Gastroesophageal sphincter (tissue), 4 donors: Measurements from ENCODE around the gene DPM3. TPM values are rescaled to one million over a fixed set of nuclear protein-coding genes. Genes with fewer than 3 reads are reported as not detected.
A peak's percentile ranks its signal among the peaks of the same experiment; 100 is the strongest.

Experiments
- ATAC-seq: fragments of 150-250 bp; one replicate; pipeline ENCODE4 v1.9.1; 2016; ENCODE audit warnings: mild to moderate bottlenecking, moderate library complexity
- H3K27ac ChIP-seq, 4 donors: fragments of 200-600 bp; sonication (generic) in 3 of 4; 1 replicate in 3 of 4; 2 replicates in 1 of 4; pipeline ENCODE4 v1.5.1; 2016 to 2019
- H3K27me3 ChIP-seq: fragments of 200-600 bp; sonication (generic); one replicate; pipeline ENCODE4 v1.5.1; 2019
- H3K36me3 ChIP-seq, 2 donors: fragments of 200-600 bp; sonication (generic); one replicate each; pipeline ENCODE4 v1.5.1; 2019; ENCODE audit warnings: control low read depth in 1 of 2
- H3K4me1 ChIP-seq, 3 donors: fragments of 200-600 bp; sonication (generic); 1 replicate in 2 of 3; 2 replicates in 1 of 3; pipeline ENCODE4 v1.5.1; 2016 to 2019; ENCODE audit warnings: control low read depth in 2 of 3
- H3K4me3 ChIP-seq, 2 donors: fragments of 200-600 bp; sonication (generic); one replicate each; pipeline ENCODE4 v1.5.1; 2019; ENCODE audit warnings: mild to moderate bottlenecking in 1 of 2, moderate library complexity in 1 of 2
- H3K9me3 ChIP-seq, 3 donors: fragments of 200-600 bp; sonication (generic); one replicate each; pipeline ENCODE4 v1.5.1; 2017 to 2019; ENCODE audit warnings: control low read depth in 2 of 3
- EP300 ChIP-seq: sonication (generic); formaldehyde crosslinking; IDR thresholded peaks from one replicate; pipeline ENCODE4 v1.6.1; 2017; ENCODE audit warnings: antibody characterized with exemption, mild to moderate bottlenecking
- POLR2A ChIP-seq, 2 donors: fragments of 450-650 bp; IDR thresholded peaks; one replicate each; pipeline ENCODE4 v1.6.1; 2017; ENCODE audit warnings: antibody characterized with exemption in 2 of 2, mild to moderate bottlenecking in 2 of 2, moderate library complexity in 1 of 2
- POLR2AphosphoS5 ChIP-seq: sonication (generic); formaldehyde crosslinking; IDR thresholded peaks from one replicate; pipeline ENCODE4 v1.6.1; 2017; ENCODE audit warnings: antibody characterized with exemption
- WGBS, 2 donors: methylation state at CpG; one replicate each; pipeline ENCODE4 v1.1.5; 2018; ENCODE audit warnings: low coverage in 1 of 2; 5-methylcytosine and 5-hydroxymethylcytosine counted together
- total RNA-seq, 4 donors: library from RNA; depleted of rRNA; stranded (reverse); fragments of >200 nt; gene quantifications; one replicate each; pipeline ENCODE4 v1.1.0, GENCODE V29; 2016
- TF ChIP-seq, protein P1 (sequence below), 4 experiments: fragments of 200-600 bp in 2 of 4; fragments of 450-650 bp in 2 of 4; sonication (generic) in 1 of 4; IDR thresholded peaks; one replicate each; pipeline ENCODE4 v1.5.1; 2017 to 2019; ENCODE audit warnings: antibody characterized with exemption in 4 of 4, mild to moderate bottlenecking in 2 of 4, moderate library complexity in 2 of 4

The DPM3 gene
- total RNA-seq, 4 donors from 2014 or later = 57.9 to 128 (median 87.7) TPM

DNA sequence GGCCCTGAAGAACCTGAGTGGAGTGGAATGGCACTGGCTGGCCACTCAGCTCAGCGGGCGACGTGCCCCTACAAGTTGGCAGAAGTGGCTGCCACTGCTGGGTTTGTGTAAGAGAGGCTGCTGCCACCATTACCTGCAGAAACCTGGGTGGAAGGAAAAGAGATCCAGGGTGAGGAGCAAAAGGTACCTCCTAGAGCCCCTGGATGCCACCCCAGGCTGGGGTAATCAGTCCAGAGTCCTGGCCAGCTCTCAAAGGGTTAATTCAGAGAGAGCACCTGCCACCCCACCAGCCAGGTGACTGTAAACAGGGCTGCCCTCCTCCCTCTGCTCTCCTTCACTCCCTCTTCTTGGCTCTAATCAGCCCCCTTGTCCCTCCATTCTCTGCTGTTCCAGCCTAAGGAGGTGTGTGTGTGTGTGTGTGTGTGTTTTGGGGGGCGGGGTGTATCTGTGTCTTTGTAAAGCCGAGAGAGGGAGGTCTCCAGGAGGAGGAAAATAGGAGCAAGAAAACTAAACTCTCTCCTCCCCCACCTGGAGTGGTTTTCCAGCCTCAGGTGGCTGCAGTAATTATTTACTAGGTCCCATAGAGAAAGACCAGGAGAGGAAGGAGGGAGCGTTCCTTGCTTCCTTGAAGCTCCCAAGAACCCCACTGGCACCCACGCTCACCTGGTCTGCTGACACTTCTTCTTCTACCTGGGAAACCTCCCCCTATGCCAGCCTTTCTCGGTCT is 45.9 kb upstream of the DPM3 start:
- no peak overlapping the region for H3K4me3 ChIP-seq
- no peak for TF ChIP-seq POLR2A (IDR thresholded peaks at IDR 0.05)
- no peak for TF ChIP-seq POLR2AphosphoS5
- TF ChIP-seq EP300 = no peak
- TF ChIP-seq, protein P1, sequence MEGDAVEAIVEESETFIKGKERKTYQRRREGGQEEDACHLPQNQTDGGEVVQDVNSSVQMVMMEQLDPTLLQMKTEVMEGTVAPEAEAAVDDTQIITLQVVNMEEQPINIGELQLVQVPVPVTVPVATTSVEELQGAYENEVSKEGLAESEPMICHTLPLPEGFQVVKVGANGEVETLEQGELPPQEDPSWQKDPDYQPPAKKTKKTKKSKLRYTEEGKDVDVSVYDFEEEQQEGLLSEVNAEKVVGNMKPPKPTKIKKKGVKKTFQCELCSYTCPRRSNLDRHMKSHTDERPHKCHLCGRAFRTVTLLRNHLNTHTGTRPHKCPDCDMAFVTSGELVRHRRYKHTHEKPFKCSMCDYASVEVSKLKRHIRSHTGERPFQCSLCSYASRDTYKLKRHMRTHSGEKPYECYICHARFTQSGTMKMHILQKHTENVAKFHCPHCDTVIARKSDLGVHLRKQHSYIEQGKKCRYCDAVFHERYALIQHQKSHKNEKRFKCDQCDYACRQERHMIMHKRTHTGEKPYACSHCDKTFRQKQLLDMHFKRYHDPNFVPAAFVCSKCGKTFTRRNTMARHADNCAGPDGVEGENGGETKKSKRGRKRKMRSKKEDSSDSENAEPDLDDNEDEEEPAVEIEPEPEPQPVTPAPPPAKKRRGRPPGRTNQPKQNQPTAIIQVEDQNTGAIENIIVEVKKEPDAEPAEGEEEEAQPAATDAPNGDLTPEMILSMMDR (IDR thresholded peaks at IDR 0.05) = no peak
- no peaks in the 10 kb centered on the region for H3K36me3 ChIP-seq
- H3K4me1 ChIP-seq = peaks cover 0 to 5% (median 0%) of the 10 kb centered on the region in 3 donors
- H3K9me3 ChIP-seq = no peaks in the 10 kb centered on the region
- 54 to 59% methylated on average over 2 to 4 of the region's 8 CpGs for WGBS, 2 donors
- H3K27me3 ChIP-seq = no peaks in the 10 kb centered on the region
- H3K27ac ChIP-seq = no peak overlapping the region
- no peak for ATAC-seq

DNA sequence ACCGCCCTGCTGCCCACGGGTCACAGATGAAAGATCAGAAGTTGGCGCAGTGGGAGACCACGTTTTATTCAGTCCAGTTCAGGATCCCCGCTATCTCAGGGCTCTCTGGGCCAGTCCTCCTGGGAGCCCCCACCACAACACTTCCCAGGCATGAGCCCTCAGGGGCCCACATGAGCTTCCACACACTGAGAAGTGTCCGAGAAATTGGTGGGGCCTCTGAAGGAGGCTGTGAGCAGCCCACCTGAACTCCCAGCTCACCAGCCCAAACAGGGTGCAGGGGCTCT is 45.4 kb upstream of the DPM3 start:
- WGBS, 2 donors = 80% methylated on average over 1 of the region's 6 CpGs; no CpG with 5 or more reads in 1 of the 2 donors
- Histone ChIP-seq H3K9me3 (no peaks in the 10 kb centered on the region), H3K4me1 (peaks cover 0 to 5% (median 0%) of the 10 kb centered on the region in 3 donors), H3K27me3 (no peaks in the 10 kb centered on the region), H3K27ac (no peak overlapping the region), H3K4me3 (no peak overlapping the region), H3K36me3 (no peaks in the 10 kb centered on the region)
- TF ChIP-seq POLR2AphosphoS5 (no peak), EP300 (no peak)
- TF ChIP-seq, protein P1 (IDR thresholded peaks at IDR 0.05) = no peak
- ATAC-seq = no peak

DNA sequence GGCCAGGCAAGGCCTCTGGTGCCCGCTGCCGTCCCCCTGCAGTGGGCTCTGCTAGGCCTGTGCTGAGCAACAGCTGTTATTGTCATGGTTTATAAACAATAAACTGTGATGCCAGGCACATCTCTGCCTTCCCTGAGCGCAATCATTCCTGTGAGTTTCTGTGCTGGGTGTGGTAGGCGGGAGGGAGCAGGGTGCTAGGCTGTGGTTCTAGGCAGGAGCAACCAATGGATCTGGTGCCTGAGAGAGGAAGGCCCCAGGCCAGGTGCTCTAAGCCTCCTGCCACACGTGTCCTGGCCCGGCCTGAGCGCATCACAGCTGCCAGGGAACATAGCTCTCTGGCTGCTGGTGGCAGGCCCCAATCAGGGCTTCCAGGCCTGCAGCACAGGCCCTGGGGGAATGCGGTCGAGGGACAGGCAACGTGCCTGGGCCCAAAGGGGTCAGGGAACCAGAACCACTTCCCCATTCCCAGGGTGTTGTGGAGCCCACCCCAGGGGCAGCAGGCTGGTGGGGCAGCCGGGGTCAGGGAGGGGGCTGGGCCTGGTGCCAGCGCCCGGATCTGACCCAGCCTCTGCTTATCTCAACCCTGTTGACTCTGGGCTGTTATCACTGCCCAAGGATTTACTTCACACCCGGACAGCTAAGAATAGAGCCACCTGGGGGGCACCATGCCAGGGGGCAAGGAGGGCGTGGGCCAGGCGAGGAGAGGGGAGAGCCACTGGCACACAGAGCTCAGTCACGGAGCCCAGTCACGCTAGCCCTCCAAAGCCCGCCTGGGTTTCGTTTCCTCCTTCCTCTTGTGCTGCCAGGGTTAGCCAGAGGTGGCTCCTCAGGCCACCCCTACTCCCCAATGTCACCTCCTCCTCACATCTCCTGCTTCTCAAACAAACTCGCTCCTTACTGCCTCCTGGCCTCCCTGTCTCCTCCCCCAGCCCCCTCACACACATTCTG is 44.8 kb upstream of the DPM3 start:
- Histone ChIP-seq H3K4me1 (peaks cover 0 to 5% (median 0%) of the 10 kb centered on the region in 3 donors), H3K9me3 (no peaks in the 10 kb centered on the region), H3K4me3 (no peak overlapping the region), H3K27ac (no peak overlapping the region), H3K27me3 (no peaks in the 10 kb centered on the region), H3K36me3 (no peaks in the 10 kb centered on the region)
- peak; percentile 46 for ATAC-seq
- no peak for TF ChIP-seq POLR2A (IDR thresholded peaks at IDR 0.05)
- TF ChIP-seq, protein P1 (IDR thresholded peaks at IDR 0.05) = no peak
- TF ChIP-seq EP300 = no peak
- TF ChIP-seq POLR2AphosphoS5 = no peak
- 67 to 70% methylated on average over 6 to 7 of the region's 21 CpGs for WGBS, 2 donors

DNA sequence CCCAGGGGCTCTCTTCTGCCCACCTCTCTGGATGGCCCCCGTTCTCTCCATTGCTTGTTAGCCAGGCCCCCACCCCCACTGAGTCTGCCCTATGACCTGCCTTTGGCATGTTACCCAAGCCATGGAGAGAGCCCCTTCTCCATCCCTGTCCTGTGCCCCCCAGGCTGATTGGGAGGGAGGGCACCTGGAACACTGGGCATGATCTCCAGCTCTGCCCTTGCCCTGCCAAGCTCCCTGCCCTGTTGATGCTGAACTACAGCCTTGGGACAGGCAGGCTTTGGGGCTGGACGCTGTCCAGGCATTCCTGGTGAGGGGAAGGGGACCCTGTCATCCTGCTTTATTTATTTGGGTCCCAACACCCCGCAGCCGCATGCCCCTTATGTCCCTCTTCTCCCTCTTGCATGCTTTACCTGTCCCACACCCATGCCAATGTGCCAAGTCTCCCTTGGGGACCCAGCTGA is 44.0 kb upstream of the DPM3 start:
- TF ChIP-seq POLR2A (IDR thresholded peaks at IDR 0.05) (no peak), EP300 (no peak), POLR2AphosphoS5 (no peak)
- TF ChIP-seq, protein P1 (IDR thresholded peaks at IDR 0.05) = no peak
- Histone ChIP-seq H3K4me1 (peaks cover 0 to 5% (median 0%) of the 10 kb centered on the region in 3 donors), H3K27ac (no peak overlapping the region), H3K9me3 (no peaks in the 10 kb centered on the region), H3K4me3 (no peak overlapping the region), H3K36me3 (peaks cover 0 to 7% of the 10 kb centered on the region in 2 donors), H3K27me3 (no peaks in the 10 kb centered on the region)
- ATAC-seq = no peak
- 79 to 100% methylated on average over 2 to 4 of the region's 4 CpGs for WGBS, 2 donors
